Natural killer cell (primary cell): ENCODE measurements around the gene HOXD10. TPM values are rescaled to one million over a fixed set of nuclear protein-coding genes. Genes with fewer than 3 reads are reported as not detected.

Experiments used
- ATAC-seq, 3 donors: fragments of 150-1000 bp in 2 of 3; fragments of 200-7000 bp in 1 of 3; cut with Tn5 transposase; 1 replicate in 1 of 3; 2 replicates in 2 of 3; pipeline ENCODE4 v1.10.0; 2021; ENCODE audit warnings: mild to moderate bottlenecking in 2 of 3, moderate library complexity in 2 of 3
- DNase-seq, 2 donors: peaks; one replicate each; pipeline versions ENCODE4 v3.0.0 to v3.0.0-alpha.2; 2013 to 2021; ENCODE audit warnings: mixed read lengths in 1 of 2
- H3K27ac ChIP-seq: one replicate; pipeline ENCODE4 v1.5.1; 2013; ENCODE audit warnings: mild to moderate bottlenecking, low read length
- H3K27me3 ChIP-seq: one replicate; pipeline ENCODE4 v1.6.1; 2013; ENCODE audit warnings: low read length; ENCODE audit not compliant: control insufficient read depth, insufficient read depth
- H3K36me3 ChIP-seq: one replicate; pipeline ENCODE4 v1.6.1; 2013; ENCODE audit warnings: low read length; ENCODE audit not compliant: control insufficient read depth, insufficient read depth
- H3K4me1 ChIP-seq: one replicate; pipeline ENCODE4 v1.6.1; 2013; ENCODE audit warnings: low read length; ENCODE audit not compliant: control insufficient read depth, insufficient read depth
- H3K4me3 ChIP-seq: one replicate; pipeline ENCODE4 v1.5.1; 2013; ENCODE audit warnings: low read length
- H3K9me3 ChIP-seq: one replicate; pipeline ENCODE4 v1.6.1; 2013; ENCODE audit warnings: low read length; ENCODE audit not compliant: control insufficient read depth, insufficient read depth
- H3K27ac Mint-ChIP-seq, 2 donors: one replicate each; pipeline ENCODE4 v1.8.0; 2022; ENCODE audit warnings: mild to moderate bottlenecking in 2 of 2, mixed read lengths in 2 of 2, moderate library complexity in 1 of 2
- H3K27me3 Mint-ChIP-seq, 2 donors: one replicate each; pipeline ENCODE4 v1.8.0; 2022; ENCODE audit warnings: low read depth in 2 of 2, mixed read lengths in 2 of 2
- H3K36me3 Mint-ChIP-seq: one replicate; pipeline ENCODE4 v1.8.0; 2022; ENCODE audit warnings: mixed read lengths
- H3K4me1 Mint-ChIP-seq, 2 donors: one replicate each; pipeline ENCODE4 v1.8.0; 2022; ENCODE audit warnings: mixed read lengths in 2 of 2
- H3K4me3 Mint-ChIP-seq: one replicate; pipeline ENCODE4 v1.8.0; 2022; ENCODE audit warnings: mild to moderate bottlenecking, moderate library complexity, mixed read lengths
- H3K9me3 Mint-ChIP-seq, 2 donors: one replicate each; pipeline ENCODE4 v1.8.0; 2022; ENCODE audit warnings: mixed read lengths in 2 of 2
- CTCF ChIP-seq: fragments of 200-600 bp; IDR thresholded peaks from one replicate; pipeline ENCODE4 v1.8.0; 2022; ENCODE audit warnings: antibody characterized with exemption
- WGBS: methylation state at CpG from one replicate; pipeline ENCODE4 v1.1.7; 2013; ENCODE audit warnings: missing lambda C conversion rate; ENCODE audit not compliant: insufficient coverage; 5-methylcytosine and 5-hydroxymethylcytosine counted together
- intact Hi-C: fragments of 100-400 bp; cut with micrococcal nuclease; formaldehyde crosslinking; loops from one replicate; pipeline ENCODE4 v1.14.2; 2022
- total RNA-seq, 4 donors: library from RNA; stranded (reverse); fragments of 120-200 nt in 1 of 4; gene quantifications; one replicate each; pipeline versions ENCODE4 v1.2.3 to v1.2.4, GENCODE V29; 2013 to 2022

The HOXD10 gene
- total RNA-seq, 3 donors from 2014 or later (not counting 1 experiment from before 2014, with no cell fraction given), result not detected

- no peaks in the 10 kb centered on the region for H3K9me3 Mint-ChIP-seq
- H3K9me3 ChIP-seq, result peaks cover 4% of the 10 kb centered on the region
- no peak for TF ChIP-seq CTCF
- no peaks in the 10 kb centered on the region for H3K36me3 ChIP-seq
- peaks cover 78 to 79% of the 10 kb centered on the region in 2 donors for H3K27me3 Mint-ChIP-seq
- H3K4me3 Mint-ChIP-seq, result no peak overlapping the region
- no peaks in the 10 kb centered on the region for H3K36me3 Mint-ChIP-seq
- H3K27me3 ChIP-seq, result peaks cover 93% of the 10 kb centered on the region
- peaks cover 18 to 31% of the 10 kb centered on the region in 2 donors for H3K4me1 Mint-ChIP-seq
- DNase-seq, result no peak
- intact Hi-C loops, result no loop called here
- no peak overlapping the region for H3K4me3 ChIP-seq
- no peak overlapping the region for H3K27ac ChIP-seq
- 15% methylated on average over 28 of the region's 28 CpGs for WGBS
- peaks cover 18% of the 10 kb centered on the region for H3K4me1 ChIP-seq
- ATAC-seq, result no peak
- H3K27ac Mint-ChIP-seq, result no peak overlapping the region
Measured at GRCh38 chr2:176100547-176101140, 15.9 kb upstream of the HOXD10 start.

- Histone ChIP-seq H3K27ac (no peak overlapping the region), H3K4me1 (peaks cover 17% of the 10 kb centered on the region), H3K9me3 (peaks cover 4% of the 10 kb centered on the region), H3K36me3 (no peaks in the 10 kb centered on the region), H3K27me3 (peaks cover 94% of the 10 kb centered on the region), H3K4me3 (no peak overlapping the region)
- no peak for TF ChIP-seq CTCF
- Mint-ChIP-seq H3K36me3 (no peaks in the 10 kb centered on the region), H3K4me3 (no peak overlapping the region), H3K27ac (no peak overlapping the region), H3K27me3 (peaks cover 80 to 86% of the 10 kb centered on the region in 2 donors), H3K9me3 (no peaks in the 10 kb centered on the region), H3K4me1 (peaks cover 17 to 38% of the 10 kb centered on the region in 2 donors)
- DNase-seq (no peak), ATAC-seq (no peak)
- intact Hi-C loops, result no loop called here
- 6% methylated on average over 2 of the region's 2 CpGs for WGBS
Measured at GRCh38 chr2:176101216-176101830, 15.3 kb upstream of the HOXD10 start.

- intact Hi-C loops, result no loop called here
- no peaks in the 10 kb centered on the region for H3K36me3 Mint-ChIP-seq
- ATAC-seq (no peak), DNase-seq (peak in 1 of 2 donors; percentile 9)
- no peak for TF ChIP-seq CTCF
- no peak overlapping the region for H3K4me3 Mint-ChIP-seq
- no peak overlapping the region for H3K4me3 ChIP-seq
- no peak overlapping the region for H3K27ac Mint-ChIP-seq
- peaks cover 12% of the 10 kb centered on the region for H3K4me1 ChIP-seq
- peaks cover 12 to 35% of the 10 kb centered on the region in 2 donors for H3K4me1 Mint-ChIP-seq
- WGBS, result 21% methylated on average over 4 of the region's 5 CpGs
- peaks cover 78 to 83% of the 10 kb centered on the region in 2 donors for H3K27me3 Mint-ChIP-seq
- H3K27me3 ChIP-seq, result peaks cover 92% of the 10 kb centered on the region
- H3K9me3 Mint-ChIP-seq, result no peaks in the 10 kb centered on the region
- no peak overlapping the region for H3K27ac ChIP-seq
- H3K36me3 ChIP-seq, result no peaks in the 10 kb centered on the region
- H3K9me3 ChIP-seq, result peaks cover 4% of the 10 kb centered on the region
Measured at GRCh38 chr2:176101842-176102241, 14.7 kb upstream of the HOXD10 start.
